ENCODE results near the gene CIAPIN1. TPM values are rescaled to one million over a fixed set of nuclear protein-coding genes. Genes with fewer than 3 reads are reported as not detected.
"Not testable (repeated sequence)": the region's sequence is repeated elsewhere in the genome, so short reads cannot be mapped to it uniquely, and the experiment has no call there.

CIAPIN1 gene
- total and polyA plus RNA-seq, 8 donors = 14.0 to 146 (median 32.7) TPM

GRCh38 chr16:57445510-57445909, 1.7 kb downstream of the CIAPIN1 start:
- no peaks in the 10 kb centered on the region for H3K27me3 ChIP-seq
- DNase-seq = no peak
- intact Hi-C loops (cut with DNase I; ENCODE audit: low total_unique reads) = no loop called here
- peaks cover 18 to 47% (median 28%) of the 10 kb centered on the region in 4 donors for H3K4me1 ChIP-seq
- peaks cover 3 to 7% (median 4%) of the 10 kb centered on the region in 4 donors for H3K36me3 ChIP-seq
- 93 to 97% (median 95%) methylated on average over 2 of the region's 2 CpGs for WGBS, 5 donors
- no peak overlapping the region for H3K4me3 ChIP-seq
- TF ChIP-seq POLR2AphosphoS5 (IDR thresholded peaks at IDR 0.05) (no peak), POLR2A (IDR thresholded peaks at IDR 0.05) (no peak), CTCF (IDR thresholded peaks at IDR 0.05) (no peak), EP300 (IDR thresholded peaks at IDR 0.05) (no peak)
- no peak overlapping the region for H3K27ac ChIP-seq
- peaks cover 0 to 4% (median 0%) of the 10 kb centered on the region in 4 donors for H3K9me3 ChIP-seq

GRCh38 chr16:57444711-57445110, 2.5 kb downstream of the CIAPIN1 start:
- Histone ChIP-seq H3K4me1 (peaks cover 18 to 45% (median 28%) of the 10 kb centered on the region in 4 donors), H3K27me3 (no peaks in the 10 kb centered on the region), H3K9me3 (peaks cover 0 to 12% (median 2%) of the 10 kb centered on the region in 4 donors), H3K4me3 (no peak overlapping the region), H3K36me3 (peaks cover 11 to 14% (median 12%) of the 10 kb centered on the region in 4 donors), H3K27ac (no peak overlapping the region)
- WGBS, 5 donors = 79 to 90% (median 85%) methylated on average over 3 of the region's 3 CpGs
- intact Hi-C loops (cut with DNase I; ENCODE audit: low total_unique reads) = no loop called here
- TF ChIP-seq POLR2AphosphoS5 (IDR thresholded peaks at IDR 0.05) (no peak), EP300 (IDR thresholded peaks at IDR 0.05) (no peak), POLR2A (IDR thresholded peaks at IDR 0.05) (no peak), CTCF (IDR thresholded peaks at IDR 0.05) (no peak)
- DNase-seq = no peak

GRCh38 chr16:57440551-57440950, 6.6 kb downstream of the CIAPIN1 start:
- H3K27ac ChIP-seq; DNase-seq; intact Hi-C loops (cut with DNase I; ENCODE audit: low total_unique reads); H3K27me3 ChIP-seq; H3K4me3 ChIP-seq: not testable (repeated sequence)
- WGBS, 5 donors = 75 to 99% (median 95%) methylated on average over 8 of the region's 8 CpGs
- Histone ChIP-seq H3K9me3 (peaks cover 0 to 13% (median 2%) of the 10 kb centered on the region in 4 donors), H3K36me3 (peaks cover 38 to 56% (median 52%) of the 10 kb centered on the region in 4 donors), H3K4me1 (peaks cover 0 to 12% (median 3%) of the 10 kb centered on the region in 4 donors)

- H3K4me3 ChIP-seq; intact Hi-C loops (cut with DNase I; ENCODE audit: low total_unique reads); H3K27me3 ChIP-seq; H3K4me1 ChIP-seq; H3K27ac ChIP-seq; DNase-seq: not testable (repeated sequence)
- Histone ChIP-seq H3K36me3 (peaks cover 44 to 62% (median 58%) of the 10 kb centered on the region in 4 donors), H3K9me3 (peaks cover 0 to 13% (median 2%) of the 10 kb centered on the region in 4 donors)
- WGBS, 5 donors = 95 to 98% (median 97%) methylated on average over 8 of the region's 8 CpGs
Measured at GRCh38 chr16:57439947-57440346, 7.2 kb downstream of the CIAPIN1 start.

GRCh38 chr16:57435838-57436237, 11.3 kb downstream of the CIAPIN1 start:
- H3K4me1 ChIP-seq = peaks cover 0 to 10% (median 3%) of the 10 kb centered on the region in 4 donors
- H3K4me3 ChIP-seq = no peak overlapping the region
- H3K36me3 ChIP-seq = peaks cover 85 to 100% (median 99%) of the 10 kb centered on the region in 4 donors
- peaks cover 0 to 12% (median 2%) of the 10 kb centered on the region in 4 donors for H3K9me3 ChIP-seq
- 77 to 100% (median 93%) methylated on average over 1 of the region's 1 CpG for WGBS, 5 donors
- TF ChIP-seq EP300 (IDR thresholded peaks at IDR 0.05) = no peak
- no peak for TF ChIP-seq POLR2AphosphoS5 (IDR thresholded peaks at IDR 0.05)
- TF ChIP-seq CTCF (IDR thresholded peaks at IDR 0.05) = no peak
- no peak for TF ChIP-seq POLR2A (IDR thresholded peaks at IDR 0.05)
- DNase-seq = peak in 1 of 2 donors; percentile 20
- intact Hi-C loops (cut with DNase I; ENCODE audit: low total_unique reads) = no loop called here
- H3K27ac ChIP-seq = no peak overlapping the region
- no peaks in the 10 kb centered on the region for H3K27me3 ChIP-seq

Data from stomach (tissue), 9 donors.